GM13976 (cell line): ENCODE data around the gene EEA1.
"Not testable (repeated sequence)": the region's sequence is repeated elsewhere in the genome, so short reads cannot be mapped to it uniquely, and the experiment has no call there.

Source experiments
- DNase-seq: peaks from one replicate; pipeline ENCODE4 v3.0.0; 2012; ENCODE audit warnings: low spot score
- in situ Hi-C: fragments of 300-500 bp; cut with MboI; formaldehyde crosslinking; loops from one replicate; pipeline ENCODE4 v1.12.0; 2022; ENCODE audit warnings: low sequenced_read_pairs, mixed read lengths, inconsistent platforms; ENCODE audit not compliant: unreplicated experiment
- TF ChIP-seq, protein P1 (sequence below): IDR thresholded peaks from 2 replicates; pipeline ENCODE4 v1.5.1; 2012; ENCODE audit warnings: borderline replicate concordance, mild to moderate bottlenecking; ENCODE audit not compliant: insufficient read depth; ENCODE audit errors: extremely low read depth, missing control alignments, control extremely low read depth

The EEA1 gene

DNA sequence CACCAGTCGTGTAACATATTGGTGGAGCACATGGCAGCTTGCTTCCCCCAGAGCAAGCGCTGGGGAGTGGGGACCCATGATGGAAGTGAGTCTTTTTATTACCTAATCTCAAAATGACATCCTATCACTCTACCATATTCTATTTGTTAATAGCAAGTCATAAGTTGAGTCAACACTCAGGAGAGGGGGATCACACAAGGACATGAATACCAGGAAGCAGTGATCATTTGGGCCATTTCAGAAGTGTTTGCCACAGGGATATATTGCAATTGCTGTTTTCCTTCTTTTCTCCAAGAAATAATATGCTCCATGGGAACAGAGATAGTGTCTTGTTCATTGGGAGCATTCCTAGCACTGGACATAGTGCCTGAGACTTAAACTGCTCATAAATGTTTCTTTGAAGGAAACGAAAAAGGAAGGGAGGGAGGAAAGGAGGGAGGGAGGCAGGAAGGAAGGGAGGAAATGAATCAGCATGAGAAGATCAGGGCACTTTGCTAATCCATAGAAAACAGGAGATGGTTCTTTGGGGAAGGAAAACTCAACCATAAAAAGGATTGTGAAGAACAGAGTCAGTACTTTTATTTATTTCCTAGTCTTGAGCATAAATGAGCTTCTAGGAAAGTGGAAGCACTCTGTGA lies 39.2 kb upstream of the EEA1 start:
- TF ChIP-seq, protein P1, sequence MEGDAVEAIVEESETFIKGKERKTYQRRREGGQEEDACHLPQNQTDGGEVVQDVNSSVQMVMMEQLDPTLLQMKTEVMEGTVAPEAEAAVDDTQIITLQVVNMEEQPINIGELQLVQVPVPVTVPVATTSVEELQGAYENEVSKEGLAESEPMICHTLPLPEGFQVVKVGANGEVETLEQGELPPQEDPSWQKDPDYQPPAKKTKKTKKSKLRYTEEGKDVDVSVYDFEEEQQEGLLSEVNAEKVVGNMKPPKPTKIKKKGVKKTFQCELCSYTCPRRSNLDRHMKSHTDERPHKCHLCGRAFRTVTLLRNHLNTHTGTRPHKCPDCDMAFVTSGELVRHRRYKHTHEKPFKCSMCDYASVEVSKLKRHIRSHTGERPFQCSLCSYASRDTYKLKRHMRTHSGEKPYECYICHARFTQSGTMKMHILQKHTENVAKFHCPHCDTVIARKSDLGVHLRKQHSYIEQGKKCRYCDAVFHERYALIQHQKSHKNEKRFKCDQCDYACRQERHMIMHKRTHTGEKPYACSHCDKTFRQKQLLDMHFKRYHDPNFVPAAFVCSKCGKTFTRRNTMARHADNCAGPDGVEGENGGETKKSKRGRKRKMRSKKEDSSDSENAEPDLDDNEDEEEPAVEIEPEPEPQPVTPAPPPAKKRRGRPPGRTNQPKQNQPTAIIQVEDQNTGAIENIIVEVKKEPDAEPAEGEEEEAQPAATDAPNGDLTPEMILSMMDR, result no peak
- no peak for DNase-seq
- in situ Hi-C loops, result no loop called here

DNA sequence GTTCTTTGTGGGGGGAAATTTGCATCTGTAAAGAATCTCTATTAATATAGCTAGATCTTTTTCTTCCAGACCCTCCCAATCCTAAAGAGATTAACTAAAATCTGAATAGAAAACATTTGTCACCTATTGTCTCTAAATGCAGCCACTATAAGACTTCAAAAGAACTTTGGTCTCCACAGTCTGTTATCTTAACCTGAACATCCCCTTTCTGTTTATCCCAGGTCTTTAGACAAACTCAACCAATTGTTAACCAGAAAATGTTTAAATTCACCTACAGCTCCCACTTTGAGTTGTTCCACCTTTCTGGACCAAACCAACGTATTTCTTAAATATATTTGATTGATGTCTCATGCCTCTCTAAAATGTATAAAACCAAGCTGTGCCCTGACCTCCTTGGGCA lies 35.3 kb upstream of the EEA1 start:
- in situ Hi-C loops, DNase-seq: not testable (repeated sequence)

DNA sequence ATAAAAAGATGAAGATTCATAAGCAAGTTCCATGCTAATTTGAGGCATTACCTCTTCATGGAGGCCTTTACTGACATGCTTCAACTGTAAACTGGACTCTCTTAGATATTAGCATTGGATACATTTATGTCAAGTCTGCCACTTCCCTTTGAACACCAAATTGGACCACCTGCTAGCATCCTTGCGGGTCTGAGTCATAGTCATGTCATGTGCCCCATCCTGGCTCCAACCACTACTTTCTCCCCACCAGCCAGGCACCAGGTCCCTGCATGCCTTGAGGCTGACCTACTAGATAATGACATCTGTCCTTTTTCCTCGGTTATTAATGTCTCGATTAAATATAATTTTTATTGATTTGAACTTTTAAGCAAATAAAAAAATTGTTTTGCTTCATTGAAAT lies 32.9 kb upstream of the EEA1 start:
- DNase-seq, result no peak
- in situ Hi-C loops, result no loop called here
- TF ChIP-seq, protein P1, result no peak

DNA sequence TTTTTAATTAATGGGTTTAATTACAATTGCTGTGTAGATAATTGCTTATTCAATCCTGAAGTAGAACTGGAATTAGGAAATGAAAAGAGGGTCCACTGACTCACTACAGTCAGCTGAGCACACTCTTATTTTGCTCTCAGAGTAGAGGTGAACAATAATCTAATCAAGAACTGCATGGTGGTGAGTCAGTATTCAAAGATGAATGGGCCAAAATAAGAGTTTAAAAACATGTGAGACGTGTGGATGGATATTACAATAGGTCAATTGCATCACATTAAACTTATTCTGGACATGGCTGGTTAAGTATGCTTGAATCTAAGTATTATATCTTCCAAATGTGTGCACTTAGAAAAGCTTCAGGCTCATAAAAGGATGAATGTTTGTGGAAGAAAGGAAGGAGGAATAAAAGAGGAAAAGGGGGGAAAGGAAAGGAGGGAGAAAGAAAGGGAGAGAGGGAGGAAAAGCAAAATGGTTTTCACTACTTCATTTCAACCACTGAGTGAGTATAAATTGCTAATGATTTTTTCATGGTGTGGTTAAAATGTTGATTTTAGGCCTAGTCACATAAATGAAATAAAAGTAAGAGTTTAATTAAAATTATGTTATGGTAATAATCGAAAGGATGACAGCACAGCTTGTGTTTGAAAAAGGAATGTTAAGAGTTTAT lies 27.0 kb upstream of the EEA1 start:
- TF ChIP-seq, protein P1, result no peak
- DNase-seq, result no peak
- in situ Hi-C loops, result no loop called here

DNA sequence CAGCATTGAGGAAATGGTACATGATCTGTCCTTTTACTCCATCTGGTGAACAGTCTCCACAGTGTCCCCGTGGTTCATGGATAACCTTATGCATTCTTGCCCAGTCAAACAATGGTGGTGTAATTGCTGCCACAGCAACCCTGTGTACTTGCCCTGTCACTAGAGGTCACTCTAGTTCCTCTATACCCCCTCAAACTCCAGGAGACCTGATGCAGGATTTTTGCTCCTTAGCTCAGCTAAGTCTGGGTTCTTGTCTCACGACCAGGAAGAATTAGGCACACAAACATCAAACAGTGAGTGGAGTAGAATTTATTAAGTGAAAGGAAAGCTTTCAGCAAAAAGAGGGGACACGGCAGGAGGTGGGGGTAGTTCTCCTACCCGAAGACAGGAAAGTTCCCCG lies 24.7 kb upstream of the EEA1 start:
- in situ Hi-C loops, result no loop called here
- TF ChIP-seq, protein P1, result no peak
- no peak for DNase-seq

DNA sequence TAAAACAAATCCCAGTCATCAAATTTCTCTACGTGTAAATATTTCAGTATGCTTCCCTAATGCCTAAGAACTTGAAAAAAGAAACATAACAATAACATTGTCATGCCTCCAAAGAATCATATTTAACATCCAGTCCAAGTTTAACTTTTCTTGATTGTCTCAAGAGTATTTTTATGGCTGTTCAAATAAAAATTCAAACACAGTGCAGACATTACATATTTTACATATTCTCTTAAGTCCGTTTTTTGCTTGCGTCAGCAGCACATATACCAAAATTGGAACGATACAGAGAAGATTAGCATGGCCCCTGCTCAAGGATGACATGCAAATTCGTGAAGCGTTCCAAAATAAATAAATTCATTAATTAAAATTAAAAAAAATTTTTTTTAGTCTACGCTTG lies 23.3 kb upstream of the EEA1 start:
- TF ChIP-seq, protein P1, result no peak
- in situ Hi-C loops, result no loop called here
- no peak for DNase-seq

DNA sequence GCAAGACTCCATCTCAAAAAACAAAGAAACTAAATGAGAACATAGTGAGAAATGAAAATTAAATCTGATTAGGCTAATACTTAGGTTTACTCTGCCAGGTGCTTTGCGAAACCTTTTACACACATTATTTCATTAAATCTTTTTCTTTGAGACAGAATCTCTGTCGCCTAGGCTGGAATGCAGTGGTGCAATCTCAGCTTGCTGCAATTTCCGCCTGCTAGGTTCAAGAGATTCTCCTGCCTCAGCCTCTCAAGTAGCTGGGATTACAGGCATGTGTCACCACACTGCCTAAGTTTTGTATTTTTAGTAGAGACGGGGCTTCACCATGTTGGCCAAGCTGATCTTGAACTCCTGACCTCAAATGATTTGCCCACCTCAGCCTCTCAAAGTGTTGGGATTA lies 21.9 kb upstream of the EEA1 start:
- no peak for DNase-seq
- in situ Hi-C loops, result no loop called here
- TF ChIP-seq, protein P1, result no peak
